ENCODE data around the gene RND1. TPM values are rescaled to one million over a fixed set of nuclear protein-coding genes. Genes with fewer than 3 reads are reported as not detected.

RND1 gene
- total and polyA plus RNA-seq, 2 of the 13 experiments (the other 11 are each of a cell fraction or from before 2014, with no cell fraction given), result 1.8 to 1.9 TPM

DNA sequence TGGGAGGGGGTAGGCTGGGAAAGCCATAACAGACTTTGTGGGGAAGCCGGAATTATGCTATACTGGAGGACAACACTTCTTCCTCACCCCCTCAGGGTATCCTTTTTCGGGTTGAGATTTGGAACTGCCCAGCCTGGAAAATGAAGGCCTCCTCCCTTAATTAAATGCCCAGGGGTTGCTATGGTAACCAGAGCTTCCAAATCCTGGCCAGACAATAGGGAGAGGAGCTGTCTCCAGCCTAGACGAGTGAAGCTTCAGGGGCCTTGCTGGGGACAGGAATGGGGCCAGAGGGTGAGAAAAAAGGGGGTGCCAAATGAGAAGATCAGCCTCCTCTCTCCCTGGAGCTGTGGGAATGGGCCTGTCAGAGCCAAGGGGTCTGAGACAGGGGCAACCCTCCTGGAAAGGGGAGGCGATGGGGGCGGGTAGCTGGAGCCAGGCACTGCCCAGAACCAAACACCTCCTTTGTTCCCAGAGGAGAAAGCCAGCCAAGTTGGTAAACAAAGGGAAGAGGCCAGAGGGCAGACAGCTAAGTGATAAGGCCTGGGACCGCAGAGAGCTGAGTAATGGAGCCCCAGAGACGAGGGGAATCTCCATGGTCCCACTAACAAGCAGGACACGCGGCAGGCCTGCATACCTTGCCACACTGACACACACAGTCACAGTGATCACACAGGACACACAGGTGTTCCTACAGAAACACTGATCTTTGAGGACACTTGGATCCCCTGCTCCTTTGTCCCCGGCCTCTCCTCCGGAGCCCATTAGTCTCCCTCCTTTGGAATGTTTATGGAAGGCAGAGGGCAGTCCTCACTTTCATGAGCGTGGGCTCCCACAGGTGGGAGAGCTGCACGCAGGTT, 17.9 kb upstream of the RND1 start (continued):
- TF ChIP-seq KLF16 (CRISPR knock-in tag; IDR thresholded peaks at IDR 0.05) (no peak), ZNF703 (CRISPR knock-in tag; IDR thresholded peaks at IDR 0.05; ENCODE audit: borderline replicate concordance) (no peak), HDAC2 (CRISPR knock-in tag; IDR thresholded peaks at IDR 0.05) (no peak; the same call in 1 of the 2 replicates), ZNF251 (CRISPR knock-in tag; IDR thresholded peaks at IDR 0.05) (no peak), TOPORS (CRISPR knock-in tag; IDR thresholded peaks at IDR 0.05) (no peak), MIER3 (CRISPR knock-in tag; IDR thresholded peaks at IDR 0.05; ENCODE audit: borderline replicate concordance) (no peak), ZSCAN25 (CRISPR knock-in tag; IDR thresholded peaks at IDR 0.05) (no peak), ADNP (CRISPR knock-in tag; IDR thresholded peaks at IDR 0.05) (no peak), ZNF775 (CRISPR knock-in tag; IDR thresholded peaks at IDR 0.05; ENCODE audit: borderline replicate concordance) (no peak), ZNF235 (CRISPR knock-in tag; IDR thresholded peaks at IDR 0.05; ENCODE audit: borderline replicate concordance) (no peak), RARA (CRISPR knock-in tag; IDR thresholded peaks at IDR 0.05) (peak; percentile 70), ZNF841 (CRISPR knock-in tag; IDR thresholded peaks at IDR 0.05; ENCODE audit: borderline replicate concordance) (no peak), RORA (CRISPR knock-in tag; IDR thresholded peaks at IDR 0.05) (no peak), AGO1 (IDR thresholded peaks at IDR 0.05; ENCODE audit: low read depth, low read length, poor library complexity, severe bottlenecking) (no peak), FOXK1 (CRISPR knock-in tag; IDR thresholded peaks at IDR 0.05; ENCODE audit: borderline replicate concordance, low read depth) (peak; percentile 62; the same call in 1 of the 2 replicates), ZNF33A (CRISPR knock-in tag; IDR thresholded peaks at IDR 0.05; ENCODE audit: borderline replicate concordance) (no peak), TOE1 (CRISPR knock-in tag; IDR thresholded peaks at IDR 0.05) (no peak), E2F2 (CRISPR knock-in tag; IDR thresholded peaks at IDR 0.05; ENCODE audit: borderline replicate concordance) (no peak), FIP1L1 (IDR thresholded peaks at IDR 0.05; ENCODE audit: borderline replicate concordance, insufficient read depth, low read depth, low read length) (no peak), FOXM1 (CRISPR knock-in tag; IDR thresholded peaks at IDR 0.05) (no peak), ZBTB25 (CRISPR knock-in tag; IDR thresholded peaks at IDR 0.05) (no peak), POLR2AphosphoS2 (IDR thresholded peaks at IDR 0.05; ENCODE audit: low read depth, low read length) (no peak)
- TF ChIP-seq, protein P1, sequence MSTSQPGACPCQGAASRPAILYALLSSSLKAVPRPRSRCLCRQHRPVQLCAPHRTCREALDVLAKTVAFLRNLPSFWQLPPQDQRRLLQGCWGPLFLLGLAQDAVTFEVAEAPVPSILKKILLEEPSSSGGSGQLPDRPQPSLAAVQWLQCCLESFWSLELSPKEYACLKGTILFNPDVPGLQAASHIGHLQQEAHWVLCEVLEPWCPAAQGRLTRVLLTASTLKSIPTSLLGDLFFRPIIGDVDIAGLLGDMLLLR (CRISPR knock-in tag; IDR thresholded peaks at IDR 0.05), result no peak
- TF ChIP-seq, protein P2, sequence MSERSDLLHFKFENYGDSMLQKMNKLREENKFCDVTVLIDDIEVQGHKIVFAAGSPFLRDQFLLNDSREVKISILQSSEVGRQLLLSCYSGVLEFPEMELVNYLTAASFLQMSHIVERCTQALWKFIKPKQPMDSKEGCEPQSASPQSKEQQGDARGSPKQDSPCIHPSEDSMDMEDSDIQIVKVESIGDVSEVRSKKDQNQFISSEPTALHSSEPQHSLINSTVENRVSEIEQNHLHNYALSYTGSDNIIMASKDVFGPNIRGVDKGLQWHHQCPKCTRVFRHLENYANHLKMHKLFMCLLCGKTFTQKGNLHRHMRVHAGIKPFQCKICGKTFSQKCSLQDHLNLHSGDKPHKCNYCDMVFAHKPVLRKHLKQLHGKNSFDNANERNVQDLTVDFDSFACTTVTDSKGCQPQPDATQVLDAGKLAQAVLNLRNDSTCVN (CRISPR knock-in tag; IDR thresholded peaks at IDR 0.05; ENCODE audit: borderline replicate concordance), result no peak; the same call in 1 of the 2 replicates
- TF ChIP-seq, protein P3, sequence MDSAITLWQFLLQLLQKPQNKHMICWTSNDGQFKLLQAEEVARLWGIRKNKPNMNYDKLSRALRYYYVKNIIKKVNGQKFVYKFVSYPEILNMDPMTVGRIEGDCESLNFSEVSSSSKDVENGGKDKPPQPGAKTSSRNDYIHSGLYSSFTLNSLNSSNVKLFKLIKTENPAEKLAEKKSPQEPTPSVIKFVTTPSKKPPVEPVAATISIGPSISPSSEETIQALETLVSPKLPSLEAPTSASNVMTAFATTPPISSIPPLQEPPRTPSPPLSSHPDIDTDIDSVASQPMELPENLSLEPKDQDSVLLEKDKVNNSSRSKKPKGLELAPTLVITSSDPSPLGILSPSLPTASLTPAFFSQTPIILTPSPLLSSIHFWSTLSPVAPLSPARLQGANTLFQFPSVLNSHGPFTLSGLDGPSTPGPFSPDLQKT (CRISPR knock-in tag; IDR thresholded peaks at IDR 0.05; ENCODE audit: borderline replicate concordance), result no peak

Measured in HepG2 (cell line).